K562 (cell line): ENCODE results near the gene GCHFR. TPM values are rescaled to one million over a fixed set of nuclear protein-coding genes. Genes with fewer than 3 reads are reported as not detected.

Source experiments
- ERF ChIP-seq: fragments of 450-650 bp; formaldehyde crosslinking; IDR thresholded peaks from 2 replicates; pipeline ENCODE4 v1.4.0; 2020; ENCODE audit warnings: mild to moderate bottlenecking, mixed read lengths
- KDM4B ChIP-seq, 2 experiments: fragments of 450-650 bp in 1 of 2; sonication (generic) in 1 of 2; IDR thresholded peaks; 2 replicates each; pipeline ENCODE4 v1.6.1; 2016 to 2017; ENCODE audit warnings: borderline replicate concordance in 2 of 2, antibody characterized with exemption in 1 of 2, low read depth in 1 of 2, mild to moderate bottlenecking in 1 of 2
- KLF16 ChIP-seq: IDR thresholded peaks from 2 replicates; pipeline ENCODE4 v1.6.1; 2016; ENCODE audit warnings: antibody characterized with exemption
- NFXL1 ChIP-seq: fragments of 450-650 bp; formaldehyde crosslinking; IDR thresholded peaks from 2 replicates; pipeline ENCODE4 v1.4.0; 2021; ENCODE audit warnings: mild to moderate bottlenecking
- OTX1 ChIP-seq: fragments of 450-650 bp; formaldehyde crosslinking; IDR thresholded peaks from 2 replicates; pipeline ENCODE4 v1.4.0; 2022; ENCODE audit warnings: mild to moderate bottlenecking
- RAD51 ChIP-seq: fragments of 450-650 bp; IDR thresholded peaks from 2 replicates; pipeline ENCODE4 v1.7.1; 2016; ENCODE audit warnings: low read depth, mild to moderate bottlenecking, borderline replicate concordance
- TEAD4 ChIP-seq, 2 experiments: sonication (generic) in 1 of 2; formaldehyde crosslinking in 1 of 2; IDR thresholded peaks; 2 replicates each; pipeline versions ENCODE4 v1.6.1 to v1.8.0; 2012 to 2022; ENCODE audit warnings: borderline replicate concordance in 1 of 2, inconsistent platforms in 1 of 2, low read length in 1 of 2, mild to moderate bottlenecking in 1 of 2, missing genetic modification reagents in 1 of 2
- ZNF140 ChIP-seq: fragments of 250-450 bp; sonication (Bioruptor Pico); IDR thresholded peaks from 2 replicates; pipeline ENCODE4 v1.8.0; 2021; ENCODE audit warnings: moderate library complexity, mild to moderate bottlenecking, inconsistent platforms
- ZNF165 ChIP-seq: fragments of 250-450 bp; sonication (Bioruptor Pico); IDR thresholded peaks from 2 replicates; pipeline ENCODE4 v1.4.0; 2020; ENCODE audit warnings: borderline replicate concordance
- ZNF830 ChIP-seq: fragments of 250-450 bp; sonication (Bioruptor Pico); IDR thresholded peaks from 2 replicates; pipeline ENCODE4 v1.5.0; 2021; ENCODE audit warnings: mild to moderate bottlenecking
- polyA plus RNA-seq, 8 experiments: library from polyadenylated mRNA; depleted of rRNA in 4 of 8; stranded (reverse) in 5 of 8; unstranded in 3 of 8; fragments of >200 nt; fragmentation: Nextera tagmentation in 2 of 8; fragmentation: Illumina TruSeq in 1 of 8; extraction: Ambion mirVana in 2 of 8; extraction: Trizol in 1 of 8; gene quantifications; 2 replicates each; pipeline versions ENCODE4 v1.2.1 to v1.2.3, GENCODE V29; 2011 to 2014; ENCODE audit warnings: inconsistent platforms in 1 of 8, missing spikeins in 1 of 8
- total RNA-seq, 7 experiments: library from RNA; depleted of rRNA in 6 of 7; stranded (reverse); fragments of >200 nt in 6 of 7; fragmentation: Illumina TruSeq in 2 of 7; extraction: Trizol in 2 of 7; gene quantifications; 2 replicates each; pipeline versions ENCODE4 v1.2.1 to v1.2.3, GENCODE V29; 2011 to 2021; ENCODE audit warnings: low replicate concordance in 1 of 7
- TF ChIP-seq, protein P1 (sequence below), 2 experiments: fragments of 200-800 bp in 1 of 2; sonication (Bioruptor generic) in 1 of 2; sonication (generic) in 1 of 2; formaldehyde crosslinking in 1 of 2; IDR thresholded peaks in 1 of 2; conservative IDR thresholded peaks in 1 of 2; 2 replicates each; pipeline versions ENCODE4 v1.5.0 to v1.6.1; 2016 to 2020; ENCODE audit warnings: missing compliant biosample characterization in 1 of 2, missing genetic modification characterization in 1 of 2, missing genetic modification reagents in 1 of 2
- TF ChIP-seq, protein P2 (sequence below): fragments of 450-650 bp; IDR thresholded peaks from 2 replicates; pipeline ENCODE4 v1.6.1; 2016; ENCODE audit warnings: low read depth
- TF ChIP-seq, protein P3 (sequence below): fragments of 450-650 bp; IDR thresholded peaks from 2 replicates; pipeline ENCODE4 v1.6.1; 2018; ENCODE audit not compliant: partially characterized antibody

GCHFR gene
- total and polyA plus RNA-seq, 9 of the 15 experiments (the other 6 are each of a cell fraction or from before 2014, with no cell fraction given) = 8.7 to 83.5 (median 20.8) TPM

DNA sequence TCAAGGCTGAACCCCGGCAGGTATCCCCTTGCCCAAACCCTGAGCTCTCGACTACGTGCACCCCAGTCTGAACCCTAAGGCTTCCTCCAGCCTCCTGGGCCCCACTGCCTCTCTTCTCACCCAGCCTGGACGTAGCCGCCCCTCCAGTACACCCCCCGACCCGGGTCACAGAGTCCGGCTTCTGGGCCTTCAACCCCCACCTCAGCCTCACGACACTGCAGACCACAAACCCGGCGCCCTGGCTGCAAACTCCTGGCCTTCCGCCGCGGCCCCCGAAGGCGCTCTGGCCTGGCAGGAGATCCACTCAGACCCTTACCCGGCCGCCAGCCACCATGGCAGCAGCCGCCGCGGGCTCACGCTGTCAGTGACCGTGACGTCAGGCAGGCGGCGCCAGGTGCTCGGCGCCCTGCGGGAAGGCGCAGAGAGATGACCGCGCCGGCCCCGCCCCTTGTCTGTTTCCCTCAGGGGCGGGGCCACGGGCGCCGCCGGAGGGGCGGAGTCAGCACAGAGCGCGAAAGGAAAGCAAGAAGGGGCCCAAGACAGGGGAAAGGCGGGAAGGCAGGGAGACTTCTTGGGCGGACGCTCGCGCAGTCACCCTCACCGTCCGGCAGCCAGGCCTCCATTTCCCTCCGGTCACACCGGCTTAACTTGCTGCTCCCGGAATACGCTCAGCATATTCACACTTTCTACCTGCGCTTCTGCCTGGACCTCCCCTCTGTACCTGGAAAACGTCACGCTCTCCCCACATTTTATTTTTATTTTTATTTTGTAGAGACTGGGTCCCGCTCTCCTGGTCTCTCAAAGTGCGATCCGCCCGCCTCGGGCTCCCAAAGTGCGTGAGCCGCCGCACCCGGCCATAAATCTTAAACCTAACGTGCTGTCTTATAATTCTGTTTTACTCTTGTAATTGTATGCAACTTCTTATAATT lies 8.7 kb upstream of the GCHFR start, which contains the start of gene RMDN3 (continued):
- TF ChIP-seq, protein P1, sequence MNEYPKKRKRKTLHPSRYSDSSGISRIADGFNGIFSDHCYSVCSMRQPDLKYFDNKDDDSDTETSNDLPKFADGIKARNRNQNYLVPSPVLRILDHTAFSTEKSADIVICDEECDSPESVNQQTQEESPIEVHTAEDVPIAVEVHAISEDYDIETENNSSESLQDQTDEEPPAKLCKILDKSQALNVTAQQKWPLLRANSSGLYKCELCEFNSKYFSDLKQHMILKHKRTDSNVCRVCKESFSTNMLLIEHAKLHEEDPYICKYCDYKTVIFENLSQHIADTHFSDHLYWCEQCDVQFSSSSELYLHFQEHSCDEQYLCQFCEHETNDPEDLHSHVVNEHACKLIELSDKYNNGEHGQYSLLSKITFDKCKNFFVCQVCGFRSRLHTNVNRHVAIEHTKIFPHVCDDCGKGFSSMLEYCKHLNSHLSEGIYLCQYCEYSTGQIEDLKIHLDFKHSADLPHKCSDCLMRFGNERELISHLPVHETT (CRISPR knock-in tag; conservative IDR thresholded peaks at IDR 0.05 in 1 of 2, IDR thresholded peaks at IDR 0.05 in 1 of 2) = no peak
- TF ChIP-seq ZNF830 (CRISPR knock-in tag) (no peak), ZNF165 (CRISPR knock-in tag) (no peak), TEAD4 (IDR thresholded peaks at IDR 0.05; ENCODE audit: low read length) (no peak), TEAD4 (CRISPR knock-in tag; IDR thresholded peaks at IDR 0.05; ENCODE audit: borderline replicate concordance) (no peak), OTX1 (no peak), KLF16 (no peak), NFXL1 (no peak), RAD51 (no peak), ERF (no peak), ZNF140 (CRISPR knock-in tag) (no peak), KDM4B (IDR thresholded peaks at IDR 0.05; ENCODE audit: borderline replicate concordance in 2 of 2, low read depth in 1 of 2) (no peak)
- TF ChIP-seq, protein P2, sequence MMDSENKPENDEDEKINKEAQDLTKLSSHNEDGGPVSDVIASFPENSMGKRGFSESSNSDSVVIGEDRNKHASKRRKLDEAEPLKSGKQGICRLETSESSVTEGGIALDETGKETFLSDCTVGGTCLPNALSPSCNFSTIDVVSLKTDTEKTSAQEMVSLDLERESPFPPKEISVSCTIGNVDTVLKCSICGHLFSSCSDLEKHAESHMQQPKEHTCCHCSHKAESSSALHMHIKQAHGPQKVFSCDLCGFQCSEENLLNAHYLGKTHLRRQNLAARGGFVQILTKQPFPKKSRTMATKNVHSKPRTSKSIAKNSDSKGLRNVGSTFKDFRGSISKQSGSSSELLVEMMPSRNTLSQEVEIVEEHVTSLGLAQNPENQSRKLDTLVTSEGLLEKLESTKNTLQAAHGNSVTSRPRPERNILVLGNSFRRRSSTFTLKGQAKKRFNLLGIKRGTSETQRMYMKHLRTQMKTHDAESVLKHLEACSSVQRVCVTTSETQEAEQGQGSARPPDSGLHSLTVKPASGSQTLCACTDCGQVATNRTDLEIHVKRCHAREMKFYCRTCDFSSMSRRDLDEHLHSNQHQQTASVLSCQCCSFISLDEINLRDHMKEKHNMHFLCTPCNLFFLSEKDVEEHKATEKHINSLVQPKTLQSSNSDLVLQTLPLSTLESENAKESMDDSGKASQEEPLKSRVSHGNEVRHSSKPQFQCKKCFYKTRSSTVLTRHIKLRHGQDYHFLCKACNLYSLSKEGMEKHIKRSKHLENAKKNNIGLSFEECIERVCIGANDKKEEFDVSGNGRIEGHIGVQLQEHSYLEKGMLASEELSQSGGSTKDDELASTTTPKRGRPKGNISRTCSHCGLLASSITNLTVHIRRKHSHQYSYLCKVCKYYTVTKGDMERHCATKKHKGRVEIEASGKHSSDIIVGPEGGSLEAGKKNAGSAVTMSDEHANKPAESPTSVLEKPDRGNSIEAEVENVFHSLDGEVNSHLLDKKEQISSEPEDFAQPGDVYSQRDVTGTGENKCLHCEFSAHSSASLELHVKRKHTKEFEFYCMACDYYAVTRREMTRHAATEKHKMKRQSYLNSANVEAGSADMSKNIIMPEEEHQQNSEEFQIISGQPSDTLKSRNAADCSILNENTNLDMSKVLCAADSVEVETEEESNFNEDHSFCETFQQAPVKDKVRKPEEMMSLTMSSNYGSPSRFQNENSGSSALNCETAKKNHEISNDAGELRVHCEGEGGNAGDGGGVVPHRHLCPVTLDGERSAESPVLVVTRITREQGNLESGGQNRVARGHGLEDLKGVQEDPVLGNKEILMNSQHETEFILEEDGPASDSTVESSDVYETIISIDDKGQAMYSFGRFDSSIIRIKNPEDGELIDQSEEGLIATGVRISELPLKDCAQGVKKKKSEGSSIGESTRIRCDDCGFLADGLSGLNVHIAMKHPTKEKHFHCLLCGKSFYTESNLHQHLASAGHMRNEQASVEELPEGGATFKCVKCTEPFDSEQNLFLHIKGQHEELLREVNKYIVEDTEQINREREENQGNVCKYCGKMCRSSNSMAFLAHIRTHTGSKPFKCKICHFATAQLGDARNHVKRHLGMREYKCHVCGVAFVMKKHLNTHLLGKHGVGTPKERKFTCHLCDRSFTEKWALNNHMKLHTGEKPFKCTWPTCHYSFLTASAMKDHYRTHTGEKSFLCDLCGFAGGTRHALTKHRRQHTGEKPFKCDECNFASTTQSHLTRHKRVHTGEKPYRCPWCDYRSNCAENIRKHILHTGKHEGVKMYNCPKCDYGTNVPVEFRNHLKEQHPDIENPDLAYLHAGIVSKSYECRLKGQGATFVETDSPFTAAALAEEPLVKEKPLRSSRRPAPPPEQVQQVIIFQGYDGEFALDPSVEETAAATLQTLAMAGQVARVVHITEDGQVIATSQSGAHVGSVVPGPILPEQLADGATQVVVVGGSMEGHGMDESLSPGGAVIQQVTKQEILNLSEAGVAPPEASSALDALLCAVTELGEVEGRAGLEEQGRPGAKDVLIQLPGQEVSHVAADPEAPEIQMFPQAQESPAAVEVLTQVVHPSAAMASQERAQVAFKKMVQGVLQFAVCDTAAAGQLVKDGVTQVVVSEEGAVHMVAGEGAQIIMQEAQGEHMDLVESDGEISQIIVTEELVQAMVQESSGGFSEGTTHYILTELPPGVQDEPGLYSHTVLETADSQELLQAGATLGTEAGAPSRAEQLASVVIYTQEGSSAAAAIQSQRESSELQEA = no peak
- TF ChIP-seq, protein P3, sequence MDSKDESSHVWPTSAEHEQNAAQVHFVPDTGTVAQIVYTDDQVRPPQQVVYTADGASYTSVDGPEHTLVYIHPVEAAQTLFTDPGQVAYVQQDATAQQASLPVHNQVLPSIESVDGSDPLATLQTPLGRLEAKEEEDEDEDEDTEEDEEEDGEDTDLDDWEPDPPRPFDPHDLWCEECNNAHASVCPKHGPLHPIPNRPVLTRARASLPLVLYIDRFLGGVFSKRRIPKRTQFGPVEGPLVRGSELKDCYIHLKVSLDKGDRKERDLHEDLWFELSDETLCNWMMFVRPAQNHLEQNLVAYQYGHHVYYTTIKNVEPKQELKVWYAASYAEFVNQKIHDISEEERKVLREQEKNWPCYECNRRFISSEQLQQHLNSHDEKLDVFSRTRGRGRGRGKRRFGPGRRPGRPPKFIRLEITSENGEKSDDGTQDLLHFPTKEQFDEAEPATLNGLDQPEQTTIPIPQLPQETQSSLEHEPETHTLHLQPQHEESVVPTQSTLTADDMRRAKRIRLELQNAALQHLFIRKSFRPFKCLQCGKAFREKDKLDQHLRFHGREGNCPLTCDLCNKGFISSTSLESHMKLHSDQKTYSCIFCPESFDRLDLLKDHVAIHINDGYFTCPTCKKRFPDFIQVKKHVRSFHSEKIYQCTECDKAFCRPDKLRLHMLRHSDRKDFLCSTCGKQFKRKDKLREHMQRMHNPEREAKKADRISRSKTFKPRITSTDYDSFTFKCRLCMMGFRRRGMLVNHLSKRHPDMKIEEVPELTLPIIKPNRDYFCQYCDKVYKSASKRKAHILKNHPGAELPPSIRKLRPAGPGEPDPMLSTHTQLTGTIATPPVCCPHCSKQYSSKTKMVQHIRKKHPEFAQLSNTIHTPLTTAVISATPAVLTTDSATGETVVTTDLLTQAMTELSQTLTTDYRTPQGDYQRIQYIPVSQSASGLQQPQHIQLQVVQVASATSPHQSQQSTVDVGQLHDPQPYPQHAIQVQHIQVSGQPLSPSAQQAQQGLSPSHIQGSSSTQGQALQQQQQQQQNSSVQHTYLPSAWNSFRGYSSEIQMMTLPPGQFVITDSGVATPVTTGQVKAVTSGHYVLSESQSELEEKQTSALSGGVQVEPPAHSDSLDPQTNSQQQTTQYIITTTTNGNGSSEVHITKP = peak; percentile 79
